Measurements from ENCODE around the gene PHLPP2.

The PHLPP2 gene, protein sequence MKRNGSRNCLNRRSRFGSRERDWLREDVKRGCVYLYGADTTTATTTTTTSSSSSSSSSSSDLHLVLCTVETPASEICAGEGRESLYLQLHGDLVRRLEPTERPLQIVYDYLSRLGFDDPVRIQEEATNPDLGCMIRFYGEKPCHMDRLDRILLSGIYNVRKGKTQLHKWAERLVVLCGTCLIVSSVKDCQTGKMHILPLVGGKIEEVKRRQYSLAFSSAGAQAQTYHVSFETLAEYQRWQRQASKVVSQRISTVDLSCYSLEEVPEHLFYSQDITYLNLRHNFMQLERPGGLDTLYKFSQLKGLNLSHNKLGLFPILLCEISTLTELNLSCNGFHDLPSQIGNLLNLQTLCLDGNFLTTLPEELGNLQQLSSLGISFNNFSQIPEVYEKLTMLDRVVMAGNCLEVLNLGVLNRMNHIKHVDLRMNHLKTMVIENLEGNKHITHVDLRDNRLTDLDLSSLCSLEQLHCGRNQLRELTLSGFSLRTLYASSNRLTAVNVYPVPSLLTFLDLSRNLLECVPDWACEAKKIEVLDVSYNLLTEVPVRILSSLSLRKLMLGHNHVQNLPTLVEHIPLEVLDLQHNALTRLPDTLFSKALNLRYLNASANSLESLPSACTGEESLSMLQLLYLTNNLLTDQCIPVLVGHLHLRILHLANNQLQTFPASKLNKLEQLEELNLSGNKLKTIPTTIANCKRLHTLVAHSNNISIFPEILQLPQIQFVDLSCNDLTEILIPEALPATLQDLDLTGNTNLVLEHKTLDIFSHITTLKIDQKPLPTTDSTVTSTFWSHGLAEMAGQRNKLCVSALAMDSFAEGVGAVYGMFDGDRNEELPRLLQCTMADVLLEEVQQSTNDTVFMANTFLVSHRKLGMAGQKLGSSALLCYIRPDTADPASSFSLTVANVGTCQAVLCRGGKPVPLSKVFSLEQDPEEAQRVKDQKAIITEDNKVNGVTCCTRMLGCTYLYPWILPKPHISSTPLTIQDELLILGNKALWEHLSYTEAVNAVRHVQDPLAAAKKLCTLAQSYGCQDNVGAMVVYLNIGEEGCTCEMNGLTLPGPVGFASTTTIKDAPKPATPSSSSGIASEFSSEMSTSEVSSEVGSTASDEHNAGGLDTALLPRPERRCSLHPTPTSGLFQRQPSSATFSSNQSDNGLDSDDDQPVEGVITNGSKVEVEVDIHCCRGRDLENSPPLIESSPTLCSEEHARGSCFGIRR (N-terminal part only)

DNA sequence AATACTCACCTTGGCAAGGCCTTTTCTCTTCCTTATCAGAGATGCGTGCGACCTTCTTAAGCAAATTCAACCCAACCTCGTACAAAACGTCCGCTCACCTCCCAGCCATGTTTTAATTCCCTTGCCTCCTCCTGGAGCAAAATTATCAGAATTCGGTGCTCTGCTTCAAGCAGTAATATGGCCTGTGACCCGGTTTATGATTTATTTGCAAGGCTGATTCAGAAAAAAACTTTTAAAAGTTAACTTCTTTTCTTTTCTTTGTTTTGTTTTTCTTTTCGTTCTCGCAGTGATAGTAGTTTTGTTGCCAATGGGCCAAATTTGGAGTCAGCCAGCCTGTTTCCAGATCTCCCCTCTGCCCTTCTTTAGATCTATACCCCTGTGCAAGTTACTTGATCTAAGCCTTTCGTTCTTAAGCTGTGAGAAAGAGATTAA is at the start of gene PHLPP2:
TSS of gene PHLPP2 (minus strand) at position 382 of the 432 bp plus-strand sequence. CDS start 9,906 bp downstream, outside the sequence.
- DNase-seq (ENCODE audit: low spot score): no peak

DNA sequence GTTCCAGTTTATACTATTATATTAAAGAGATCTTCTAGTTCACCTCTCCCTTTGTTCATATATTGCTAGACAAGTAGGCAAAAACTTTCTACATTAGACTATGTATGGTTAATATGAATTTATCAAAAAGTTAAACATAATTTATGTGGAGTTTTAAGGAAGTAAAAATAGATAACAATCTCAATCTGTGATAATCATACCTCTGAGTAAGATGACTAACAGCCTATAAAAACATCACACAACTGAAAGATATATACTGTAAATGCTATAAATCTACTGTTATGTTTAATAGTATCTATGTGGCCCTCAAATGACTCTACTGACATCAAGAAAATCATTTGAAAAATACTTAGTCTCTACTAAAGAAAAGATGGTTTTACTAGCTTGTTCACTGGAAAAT is 47.1 kb upstream of the PHLPP2 start:
- no peak for DNase-seq (ENCODE audit: low spot score)

DNA sequence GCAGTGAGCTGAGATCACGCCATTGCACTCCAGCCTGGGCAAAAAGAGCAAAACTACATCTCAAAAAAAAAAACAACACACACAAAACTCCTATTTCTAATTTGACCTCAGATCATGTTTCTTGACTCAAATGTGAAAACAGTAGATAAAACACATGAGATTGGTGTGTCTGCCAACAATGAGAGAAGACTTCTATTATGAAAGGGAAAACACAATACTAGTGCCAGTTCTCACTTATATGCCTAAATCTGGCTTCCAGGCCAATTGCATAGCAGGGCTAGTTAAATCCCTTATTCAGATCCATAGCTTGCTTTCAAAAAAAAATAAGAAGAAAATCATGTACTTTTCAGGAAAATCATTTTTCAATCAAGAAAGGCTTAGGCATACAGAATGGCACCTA is 44.7 kb upstream of the PHLPP2 start:
- DNase-seq (ENCODE audit: low spot score): no peak

DNA sequence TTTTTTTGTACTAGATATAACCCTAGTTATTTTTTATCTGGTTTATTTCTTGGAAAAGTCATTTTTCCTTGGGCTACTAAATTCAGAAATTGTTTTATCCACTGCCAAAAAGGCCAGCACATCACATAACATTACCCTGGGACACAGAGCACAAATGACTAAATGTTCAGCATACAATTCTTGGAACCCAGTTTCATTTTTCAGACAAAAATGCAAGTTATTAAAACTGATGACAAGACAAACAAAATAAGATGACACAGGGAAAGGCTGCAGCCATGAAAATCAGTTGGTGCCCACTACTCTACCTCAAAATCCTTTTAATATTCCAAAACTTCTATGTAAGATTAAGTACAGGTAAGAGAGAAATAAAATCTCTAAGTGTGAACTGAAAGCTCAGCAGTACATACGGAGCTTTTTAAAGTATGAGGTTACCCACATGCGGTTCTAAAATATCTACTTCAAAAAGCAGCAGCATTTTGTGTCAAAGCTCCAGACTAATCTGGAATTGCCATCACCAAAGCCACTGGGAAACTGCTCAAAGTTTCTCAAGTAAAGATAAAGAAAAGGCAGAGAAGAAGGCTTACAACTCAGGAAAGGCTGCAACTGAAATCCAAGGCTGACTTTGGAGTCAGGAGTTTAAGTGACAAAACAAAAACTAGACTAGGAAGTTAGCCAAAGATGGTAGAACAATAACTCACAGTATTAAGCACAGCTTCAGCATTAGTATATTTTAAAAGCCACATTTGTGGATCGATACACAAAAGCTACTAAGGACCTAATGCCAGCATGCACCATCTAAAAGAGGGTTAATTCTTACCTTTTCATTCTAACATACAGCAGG is 42.8 kb upstream of the PHLPP2 start:
- DNase-seq (ENCODE audit: low spot score): no peak

DNA sequence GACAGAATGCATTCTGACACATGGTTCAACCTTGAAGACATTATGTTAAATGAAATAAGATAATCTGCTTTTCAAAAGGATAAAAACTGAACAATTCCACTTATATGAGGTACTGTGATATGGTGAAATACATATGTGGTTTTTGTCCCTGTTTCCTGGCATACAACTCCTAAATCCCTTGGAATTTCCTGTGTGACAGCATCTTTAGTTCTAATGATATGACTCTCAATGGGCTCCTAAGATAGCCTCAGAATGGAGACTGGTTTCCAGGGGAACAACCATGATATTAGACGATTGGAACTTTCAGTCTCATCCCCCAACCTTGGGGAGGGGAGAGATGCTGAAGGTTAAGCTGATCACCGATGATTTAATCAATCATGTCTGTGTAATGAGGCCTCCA is 37.7 kb upstream of the PHLPP2 start:
- no peak for DNase-seq (ENCODE audit: low spot score)

DNA sequence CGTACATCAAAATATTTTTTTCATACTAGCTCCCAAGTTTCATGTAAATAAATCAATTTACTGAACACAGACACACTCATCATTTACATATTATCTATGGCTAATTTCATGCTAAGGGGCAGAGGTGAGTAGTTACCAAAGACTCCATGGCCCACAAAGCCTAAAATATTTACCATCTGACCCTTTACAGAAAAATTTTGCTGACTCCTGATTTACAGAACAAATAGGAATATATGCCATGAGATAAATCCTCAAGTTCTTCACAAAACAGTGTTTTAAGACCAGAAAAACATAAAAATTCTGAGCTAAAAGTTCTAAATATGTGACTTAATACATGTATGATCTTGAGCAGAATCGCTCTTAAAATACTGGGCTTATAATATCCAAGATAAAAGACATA is 36.6 kb upstream of the PHLPP2 start:
- no peak for DNase-seq (ENCODE audit: low spot score)

DNA sequence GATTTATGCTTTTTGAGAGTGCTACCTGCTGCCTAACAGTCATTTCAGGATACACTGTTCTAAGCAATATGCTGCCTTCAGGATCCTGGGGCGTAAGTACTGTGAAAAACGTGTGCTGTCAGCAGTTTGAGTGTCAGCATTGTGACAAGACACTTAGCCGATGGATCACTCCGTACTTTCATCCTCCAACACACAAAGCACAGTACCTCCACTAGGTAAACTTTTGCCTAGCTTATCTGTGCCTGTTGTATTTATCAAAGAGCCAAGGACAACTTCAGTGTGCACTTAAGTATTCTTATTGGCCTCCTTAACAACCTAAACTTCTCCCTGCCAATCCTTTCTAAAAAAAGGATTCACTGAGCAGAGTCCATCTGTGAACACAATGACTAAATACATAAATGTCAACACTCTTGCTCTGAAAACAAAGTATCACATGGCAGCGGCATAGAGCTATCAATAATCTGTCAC is 33.8 kb upstream of the PHLPP2 start:
- no peak for DNase-seq (ENCODE audit: low spot score)

DNA sequence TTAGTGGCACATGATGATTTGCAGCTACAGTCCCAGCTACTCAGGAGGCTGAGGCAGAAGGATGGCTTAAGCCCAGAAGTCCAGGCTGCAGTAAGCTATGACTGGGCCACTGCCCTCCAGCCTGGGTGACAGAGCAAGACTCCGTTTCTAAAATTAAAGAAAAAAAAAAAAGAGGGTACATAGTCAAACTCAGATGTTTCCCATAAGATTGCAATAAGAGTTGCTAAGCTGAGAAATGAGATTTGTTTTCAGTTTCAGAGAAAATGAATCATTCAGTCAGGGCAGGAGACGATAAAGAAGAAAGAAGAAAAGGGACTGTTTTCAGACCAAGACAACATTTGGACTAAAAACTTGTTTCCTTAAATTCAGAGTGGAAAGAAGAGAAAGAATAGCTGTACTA is 30.2 kb upstream of the PHLPP2 start:
- no peak for DNase-seq (ENCODE audit: low spot score)

DNA sequence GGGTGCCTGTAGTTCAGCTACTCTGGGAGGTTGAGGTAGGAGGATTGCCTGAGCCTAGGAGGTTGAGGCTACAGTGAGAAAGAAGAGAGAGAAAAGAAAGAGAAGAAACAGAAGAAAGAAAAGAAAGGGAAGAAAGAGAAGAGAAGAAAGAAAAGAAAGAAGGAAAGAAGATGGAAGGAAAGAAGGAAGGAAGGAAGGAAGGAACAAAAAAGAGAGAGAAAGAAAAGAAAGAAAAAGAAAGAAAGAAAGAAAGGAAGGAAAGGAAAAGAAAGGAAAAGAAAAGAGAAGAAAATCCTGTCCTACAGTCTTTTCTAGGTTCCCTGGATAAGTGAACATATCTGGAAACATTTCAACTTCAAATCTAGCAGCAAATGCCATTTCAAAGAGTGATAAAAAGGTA is 29.6 kb upstream of the PHLPP2 start:
- no peak for DNase-seq (ENCODE audit: low spot score)

DNA sequence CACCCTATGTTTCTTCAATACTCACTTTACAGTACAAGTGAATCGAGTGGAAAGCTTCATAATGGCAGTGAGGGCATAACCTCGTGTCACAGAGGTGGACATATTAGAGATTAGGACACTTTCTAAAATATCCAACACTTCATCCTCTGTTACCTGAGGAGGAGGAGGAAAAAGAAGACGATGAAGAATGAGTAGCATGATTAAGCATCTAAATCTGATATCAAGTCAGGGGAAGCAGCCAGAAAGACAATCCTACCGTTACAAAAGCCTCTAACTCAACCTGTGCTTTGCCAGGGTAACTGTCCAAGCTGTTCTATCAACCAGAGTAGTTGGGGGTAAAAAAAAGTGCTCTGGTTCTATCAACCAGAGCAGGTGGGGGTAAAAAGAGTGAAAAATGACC is 23.7 kb upstream of the PHLPP2 start:
- DNase-seq (ENCODE audit: low spot score): no peak

DNA sequence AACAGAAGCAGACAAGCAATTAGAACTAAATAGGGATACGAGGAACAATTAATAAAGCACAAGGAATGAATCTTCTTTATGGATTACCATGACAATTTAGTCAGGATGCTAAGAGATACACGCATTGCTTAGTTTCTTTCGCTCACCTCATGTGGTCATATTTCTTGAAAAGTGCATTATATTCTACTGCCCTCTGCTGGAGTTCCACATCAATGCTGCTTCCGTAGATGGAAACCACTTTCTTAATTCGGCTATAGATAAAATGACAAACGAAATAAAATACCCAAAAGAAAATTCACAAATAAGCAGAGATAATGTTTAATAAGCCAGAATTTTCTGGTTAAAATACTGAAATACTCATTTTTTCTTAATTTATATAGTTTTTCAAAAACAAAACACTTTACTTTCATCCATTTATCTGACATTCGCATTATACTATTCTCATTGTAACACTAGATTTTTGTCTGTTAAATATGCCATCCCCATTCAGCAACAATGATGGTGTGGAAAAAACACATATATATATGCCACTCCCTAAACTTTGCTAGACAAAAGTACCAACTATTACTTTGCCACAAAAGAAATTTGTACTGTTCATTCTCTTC is 22.0 kb upstream of the PHLPP2 start:
- DNase-seq (ENCODE audit: low spot score): peak; percentile 52

DNA sequence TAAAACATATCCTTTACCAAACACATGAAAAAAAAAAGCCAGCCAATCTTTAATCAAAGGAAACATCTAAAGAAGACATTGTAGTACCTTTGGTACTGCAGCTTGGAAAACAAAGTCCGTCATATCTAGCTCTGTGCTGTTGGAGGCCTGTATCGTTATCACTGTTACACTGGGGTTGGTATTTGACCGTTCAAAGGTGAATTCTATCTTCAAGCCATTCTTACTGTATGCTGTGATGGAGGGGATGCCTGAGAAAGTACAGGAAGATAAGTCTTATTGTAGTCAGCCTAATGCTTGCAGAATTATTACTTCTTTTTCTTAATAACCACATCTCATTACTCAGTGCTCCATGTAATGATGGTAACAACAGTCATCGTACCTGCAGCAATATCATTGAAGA is 14.4 kb upstream of the PHLPP2 start:
- DNase-seq (ENCODE audit: low spot score): no peak

DNA sequence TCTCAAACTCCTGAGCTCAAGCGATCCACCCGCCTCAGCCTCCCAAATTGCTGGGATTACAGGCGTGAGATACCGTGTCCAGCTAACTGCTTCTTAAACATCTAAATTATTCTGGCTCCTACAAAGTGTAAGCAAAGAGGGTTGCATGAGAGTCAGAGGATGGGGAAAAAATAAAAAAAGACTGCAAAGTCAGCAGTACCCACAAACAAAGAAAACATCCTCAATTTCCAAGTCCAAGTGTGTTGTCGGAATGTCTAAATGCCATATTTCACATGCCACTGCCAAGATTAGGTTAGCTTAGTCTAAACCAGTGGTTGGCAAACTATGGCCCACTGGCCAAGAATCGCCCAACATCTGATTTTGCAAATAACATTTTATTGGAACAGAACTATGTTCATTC is 13.0 kb upstream of the PHLPP2 start:
- DNase-seq (ENCODE audit: low spot score): no peak

DNA sequence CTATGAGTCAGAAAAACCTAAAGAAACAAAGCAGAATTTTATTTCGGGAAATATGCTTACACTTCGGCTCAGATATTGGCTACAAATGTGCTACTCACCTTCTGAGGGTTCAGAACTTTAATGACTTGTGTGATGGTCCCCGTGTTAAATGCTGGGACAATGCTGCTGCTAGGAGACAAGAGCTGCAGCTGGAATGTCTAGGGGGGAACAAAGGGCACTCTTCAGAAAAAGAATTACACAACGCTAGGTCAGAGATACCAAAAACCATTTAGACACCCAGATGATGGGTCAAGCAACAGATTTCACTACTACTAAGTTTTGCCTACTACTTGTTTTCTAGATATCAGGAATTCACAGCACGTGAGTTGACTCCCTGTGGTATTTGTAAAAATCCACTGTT is 10.0 kb upstream of the PHLPP2 start:
- DNase-seq (ENCODE audit: low spot score): peak; percentile 35

DNA sequence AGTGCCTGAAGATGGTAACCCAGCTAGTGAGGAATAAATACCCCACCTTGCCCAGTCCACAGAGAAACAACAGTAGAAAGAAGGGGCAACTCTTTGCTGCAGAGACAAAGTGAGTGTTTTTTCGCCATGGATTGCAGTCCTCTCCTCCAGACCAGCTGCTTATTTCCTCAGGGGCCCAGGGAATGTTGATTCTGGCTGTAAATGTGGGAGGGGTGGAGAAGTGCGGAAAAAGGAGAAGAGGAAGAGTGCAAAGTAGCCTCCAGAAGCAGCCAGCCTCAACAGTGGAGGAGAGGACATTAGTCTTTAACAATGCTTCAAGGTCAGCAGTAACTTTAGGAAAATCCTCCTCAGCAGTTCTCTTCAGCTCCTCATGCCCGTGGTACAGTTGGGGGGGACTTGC is 8.1 kb upstream of the PHLPP2 start:
- no peak for DNase-seq (ENCODE audit: low spot score)

DNA sequence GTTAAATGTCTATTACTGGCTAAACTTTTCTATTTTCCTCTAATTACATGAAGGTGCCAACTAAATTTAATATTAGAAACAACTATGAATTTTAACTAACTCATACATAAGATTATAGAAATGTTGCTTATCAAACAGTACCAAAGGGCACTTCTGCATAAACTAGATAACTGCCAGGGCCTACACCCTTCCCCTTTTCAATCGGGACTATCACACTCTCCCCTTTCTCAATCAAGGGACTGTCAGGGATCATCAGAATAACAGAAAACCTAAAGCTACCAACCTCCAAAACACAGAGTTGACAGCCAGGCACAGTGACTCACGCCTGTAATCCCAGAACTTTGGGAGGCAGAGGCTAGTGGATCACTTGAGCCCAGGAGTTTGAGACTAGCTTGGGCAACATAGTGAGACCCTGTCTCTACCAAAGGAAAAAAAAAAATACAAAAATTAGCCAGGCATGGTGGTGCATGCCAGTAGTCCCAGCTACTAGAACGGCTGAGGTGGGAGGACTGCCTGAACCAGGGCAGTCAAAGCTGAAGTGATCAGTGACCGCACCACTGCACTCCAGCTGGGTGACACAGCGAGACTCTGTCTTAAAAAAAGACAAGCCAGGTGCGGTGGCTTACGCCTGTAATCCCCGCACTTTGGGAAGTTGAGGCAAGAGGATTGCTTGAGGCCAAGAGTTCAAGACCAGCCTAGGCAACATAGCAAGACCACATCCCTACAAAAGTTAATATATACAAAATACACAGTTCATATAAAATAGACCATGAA is 3.2 kb upstream of the PHLPP2 start:
- DNase-seq (ENCODE audit: low spot score): no peak

DNA sequence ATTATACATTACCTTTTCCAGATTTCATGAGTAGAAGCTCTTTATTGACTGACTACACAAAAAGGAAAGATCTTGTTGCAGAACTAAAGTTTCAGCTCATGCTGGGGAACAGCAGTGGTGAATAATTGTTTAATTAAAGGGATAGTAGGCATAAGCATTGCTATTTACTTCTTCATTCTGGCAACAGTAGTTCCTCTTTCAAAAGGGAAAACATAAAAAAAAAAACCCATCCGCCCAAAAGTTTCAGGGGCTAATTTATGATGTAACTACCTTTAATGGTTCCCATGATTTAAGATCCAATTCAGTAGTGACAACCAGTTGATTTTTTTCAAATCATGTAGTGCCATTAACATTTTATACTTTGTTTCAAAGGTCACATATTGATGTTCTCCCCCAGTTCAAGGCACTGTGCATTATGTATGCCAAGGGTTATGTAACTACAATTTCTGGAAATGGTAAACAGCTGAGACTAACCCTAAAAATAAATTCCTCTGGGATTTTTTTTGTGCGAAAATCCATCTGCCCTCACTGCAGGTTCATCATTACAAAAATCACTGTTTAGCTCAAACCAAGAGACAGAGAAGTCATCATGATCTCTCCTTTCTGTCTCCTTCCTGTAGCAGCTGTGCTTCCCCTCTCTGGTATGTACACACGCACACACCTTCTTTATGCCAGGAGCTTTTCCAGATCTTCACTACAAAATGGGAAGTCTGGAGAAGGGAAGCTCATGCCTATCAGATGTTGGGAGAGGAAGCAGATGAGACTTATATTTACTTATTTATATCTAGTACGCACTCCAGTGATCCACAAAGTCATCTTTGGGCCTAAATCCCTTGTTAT is 2.2 kb upstream of the PHLPP2 start:
- no peak for DNase-seq (ENCODE audit: low spot score)

DNA sequence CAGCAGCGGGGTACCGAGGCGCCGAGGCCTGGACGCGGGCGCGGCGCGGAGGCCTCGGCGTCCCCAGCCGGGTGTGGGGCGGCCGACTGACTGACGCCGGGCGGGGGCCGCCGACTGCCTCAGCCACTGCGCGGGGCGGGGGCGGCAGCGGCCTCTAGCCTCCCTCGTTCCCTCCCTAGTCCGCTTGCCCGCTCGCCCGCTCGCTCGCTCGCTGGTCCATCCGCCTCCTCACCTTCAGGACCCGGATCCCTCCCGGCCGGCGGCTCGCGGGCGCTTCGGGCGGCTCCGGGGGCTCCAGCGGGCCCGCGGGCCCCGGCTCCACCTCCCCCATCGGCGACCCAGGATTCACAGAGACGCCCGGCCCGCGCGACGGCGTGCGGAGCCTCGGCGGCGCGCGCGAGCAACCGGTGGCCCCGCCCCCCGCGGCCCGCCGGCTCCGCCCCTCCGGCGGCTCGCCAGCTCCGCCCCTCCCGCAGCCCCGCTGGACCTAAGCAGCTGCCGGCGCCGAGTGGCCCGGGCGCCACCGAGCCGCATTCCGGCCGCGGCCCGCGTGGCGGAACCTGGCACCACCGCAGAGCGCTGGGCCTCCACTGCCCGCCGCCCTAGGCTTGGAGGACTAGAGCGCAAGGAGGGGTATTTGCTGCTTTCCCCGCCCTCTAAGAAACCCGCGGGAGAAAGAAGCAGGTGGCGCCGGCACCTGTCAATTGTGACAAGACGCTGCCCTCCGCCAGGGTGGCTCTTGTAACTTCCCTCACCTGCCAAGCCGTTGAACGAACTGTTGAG is 773 bp downstream of the PHLPP2 start:
- peak; percentile 83 for DNase-seq (ENCODE audit: low spot score)

Measured in HuH-7 (cell line).